MM.1S (cell line): ENCODE data around the gene DNAJC18.

Experiments used
- DNase-seq: peaks from one replicate; pipeline ENCODE4 v3.0.0-alpha.2; 2015
- H2AFZ ChIP-seq: fragments of 300-600 bp; sonication (generic); 2 replicates; pipeline ENCODE4 v1.6.0; 2016; ENCODE audit warnings: antibody characterized with exemption, low read length
- H3F3A ChIP-seq: fragments of 300-600 bp; sonication (generic); 2 replicates; pipeline ENCODE4 v1.6.1; 2016; ENCODE audit warnings: mild to moderate bottlenecking, antibody characterized with exemption, low read length, moderate library complexity, mixed read lengths; ENCODE audit not compliant: insufficient read depth
- H3K27ac ChIP-seq: fragments of 300-600 bp; sonication (generic); 2 replicates; pipeline ENCODE4 v1.5.1; 2016; ENCODE audit warnings: mild to moderate bottlenecking, low read length
- H3K27me3 ChIP-seq: fragments of 300-600 bp; sonication (generic); replicated peaks from 2 replicates; pipeline ENCODE4 v1.6.0; 2016; ENCODE audit warnings: low read length; ENCODE audit not compliant: insufficient read depth
- H3K36me3 ChIP-seq: fragments of 300-600 bp; sonication (generic); replicated peaks from 2 replicates; pipeline ENCODE4 v1.6.1; 2016; ENCODE audit warnings: mild to moderate bottlenecking, low read length, mixed read lengths; ENCODE audit not compliant: insufficient read depth
- H3K4me1 ChIP-seq: fragments of 300-600 bp; sonication (generic); 2 replicates; pipeline ENCODE4 v1.6.1; 2016; ENCODE audit warnings: low read length, mixed read lengths
- H3K4me2 ChIP-seq: fragments of 300-600 bp; sonication (generic); 2 replicates; pipeline ENCODE4 v1.6.0; 2016; ENCODE audit warnings: low read depth, low read length
- H3K4me3 ChIP-seq: fragments of 300-600 bp; sonication (generic); 2 replicates; pipeline ENCODE4 v1.5.1; 2016; ENCODE audit warnings: low read length, mixed read lengths
- H3K79me2 ChIP-seq: fragments of 300-600 bp; sonication (generic); 2 replicates; pipeline ENCODE4 v1.6.1; 2016; ENCODE audit warnings: mixed run types, low read length, mixed read lengths
- H3K9ac ChIP-seq: fragments of 300-600 bp; sonication (generic); 2 replicates; pipeline ENCODE4 v1.6.1; 2016; ENCODE audit warnings: low read length, mixed read lengths
- H3K9me2 ChIP-seq: fragments of 300-600 bp; sonication (generic); replicated peaks from 2 replicates; pipeline ENCODE4 v1.6.1; 2016; ENCODE audit warnings: mild to moderate bottlenecking, low read length, mixed read lengths; ENCODE audit not compliant: insufficient read depth
- H3K9me3 ChIP-seq: fragments of 300-600 bp; sonication (generic); replicated peaks from 2 replicates; pipeline ENCODE4 v1.6.1; 2016; ENCODE audit warnings: mild to moderate bottlenecking, low read length, mixed read lengths; ENCODE audit not compliant: insufficient read depth
- H4K20me1 ChIP-seq: fragments of 300-600 bp; sonication (generic); 2 replicates; pipeline ENCODE4 v1.6.1; 2016; ENCODE audit warnings: mild to moderate bottlenecking, low read length, moderate library complexity, mixed read lengths; ENCODE audit not compliant: insufficient read depth
- CTCF ChIP-seq: fragments of 300-600 bp; sonication (generic); IDR thresholded peaks from 2 replicates; pipeline ENCODE4 v1.5.1; 2016; ENCODE audit warnings: antibody characterized with exemption, low read length, mixed read lengths
- EZH2 ChIP-seq: fragments of 300-600 bp; sonication (generic); optimal IDR thresholded peaks from 2 replicates; pipeline ENCODE3; 2017; ENCODE audit warnings: low read depth, mild to moderate bottlenecking, antibody characterized with exemption, low read length, mixed read lengths
- EZH2phosphoT487 ChIP-seq: fragments of 300-600 bp; sonication (generic); IDR thresholded peaks from 2 replicates; pipeline ENCODE4 v1.6.1; 2018; ENCODE audit warnings: antibody characterized with exemption, low read length

Gene DNAJC18

GRCh38 chr5:139360384-139360783 is 78.9 kb downstream of the DNAJC18 start:
- H3K36me3 ChIP-seq = 0 out of 2 replicates have a peak, but pooled peaks cover 4% of the 10 kb centered on the region
- no peaks in the 10 kb centered on the region for H3K4me1 ChIP-seq
- H2AFZ ChIP-seq = no peak overlapping the region
- H4K20me1 ChIP-seq = peaks cover 4% of the 10 kb centered on the region
- H3K4me3 ChIP-seq = no peak overlapping the region
- H3K9me3 ChIP-seq = no peaks in the 10 kb centered on the region
- no peaks in the 10 kb centered on the region for H3K27me3 ChIP-seq
- H3K9ac ChIP-seq = no peak overlapping the region
- H3F3A ChIP-seq = no peaks in the 10 kb centered on the region
- peaks cover 78% of the 10 kb centered on the region for H3K79me2 ChIP-seq
- DNase-seq = no peak
- no peaks in the 10 kb centered on the region for H3K9me2 ChIP-seq
- H3K27ac ChIP-seq = no peak overlapping the region
- TF ChIP-seq EZH2 (no peak), CTCF (no peak), EZH2phosphoT487 (no peak)
- no peak overlapping the region for H3K4me2 ChIP-seq
